ENCODE data around the gene NFE2L1. TPM values are rescaled to one million over a fixed set of nuclear protein-coding genes. Genes with fewer than 3 reads are reported as not detected.

NFE2L1 gene
- total and polyA plus RNA-seq, 12 donors = 62.0 to 432 (median 245) TPM

- Histone ChIP-seq H3K27ac (no peak overlapping the region), H3K4me3 (no peak overlapping the region), H3K9me3 (replicated peaks in 1 of 3) (no peaks in the 10 kb centered on the region), H3K4me1 (replicated peaks in 1 of 2) (peaks cover 0 to 33% of the 10 kb centered on the region in 2 donors), H3K27me3 (no peaks in the 10 kb centered on the region), H3K36me3 (replicated peaks in 1 of 2) (peaks cover 0 to 12% of the 10 kb centered on the region in 2 donors)
- DNase-seq = no peak
- TF ChIP-seq CTCF (IDR thresholded peaks at IDR 0.05) (no peak), POLR2A (IDR thresholded peaks at IDR 0.05) (no peak)
- intact Hi-C loops (cut with DNase I) = no loop called here
- WGBS, 4 donors = 74 to 81% (median 76%) methylated on average over 9 of the region's 9 CpGs
Measured at GRCh38 chr17:48110761-48111160, 62.6 kb downstream of the NFE2L1 start.

MicroRNAs encoded within 50 kb of the gene (microRNA counts, 767-probe panel; counts per million panel counts)
- 3,525 to 4,323 counts per million in 2 donors for microRNA hsa-miR-152

Small RNA genes within 50 kb of the gene (microRNA-seq; reads per million reads assigned to microRNA genes)
- gene MIR152 = 454 to 1,265 (median 900) reads per million in 3 donors

Small RNA genes within 50 kb of the gene (small RNA-seq; reads per million reads assigned to genes)
- gene AC004477.2 (0 reads per million in 2 donors), gene MIR152 (161 to 207 reads per million in 2 donors), gene RNU6-1201P (0 reads per million in 2 donors)

Other genes starting within 250 kb of the NFE2L1 start
- 1 to 10 TPM; 3.3 to 9.8 (median 5.9) TPM for gene OSBPL7, start 226.6 kb upstream of the NFE2L1 start, total RNA-seq
- gene OSBPL7, start 226.6 kb upstream of the NFE2L1 start, polyA plus RNA-seq = 10 to 100 TPM in 1 of 3 donors, 1 to 10 TPM in 2; 2.0 to 22.4 (median 7.3) TPM
- 10 to 100 TPM; 29.0 to 72.5 (median 52.6) TPM for gene MRPL10, start 216.8 kb upstream of the NFE2L1 start, total RNA-seq
- gene MRPL10, start 216.8 kb upstream of the NFE2L1 start, polyA plus RNA-seq = 10 to 100 TPM; 37.6 to 41.1 (median 38.5) TPM
- gene LRRC46, start 216.7 kb upstream of the NFE2L1 start, total RNA-seq = under 1 TPM in 6 of 9 donors, not detected in 3; 0.11 to 0.81 (median 0.28) TPM
- gene LRRC46, start 216.7 kb upstream of the NFE2L1 start, polyA plus RNA-seq = 1 to 10 TPM; 1.6 to 2.3 (median 1.9) TPM
- 10 to 100 TPM; 18.3 to 53.7 (median 38.4) TPM for gene SCRN2, start 207.1 kb upstream of the NFE2L1 start, total RNA-seq
- gene SCRN2, start 207.1 kb upstream of the NFE2L1 start, polyA plus RNA-seq = 100 to 1,000 TPM in 2 of 3 donors, 1 to 10 TPM in 1; 6.3 to 136 (median 121) TPM
- gene SP6, start 197.2 kb upstream of the NFE2L1 start, total RNA-seq = 1 to 10 TPM in 6 of 9 donors, under 1 TPM in 3; 0.06 to 3.5 (median 1.1) TPM
- 1 to 10 TPM in 1 of 3 donors, under 1 TPM in 2; 0.91 to 1.1 (median 0.97) TPM for gene SP6, start 197.2 kb upstream of the NFE2L1 start, polyA plus RNA-seq
- 10 to 100 TPM in 5 of 9 donors, 1 to 10 TPM in 4; 1.8 to 20.8 (median 11.1) TPM for gene SP2, start 152.1 kb upstream of the NFE2L1 start, total RNA-seq
- gene SP2, start 152.1 kb upstream of the NFE2L1 start, polyA plus RNA-seq = 10 to 100 TPM in 1 of 3 donors, 1 to 10 TPM in 2; 4.5 to 21.1 (median 8.0) TPM
- gene PNPO, start 106.8 kb upstream of the NFE2L1 start, total RNA-seq = 10 to 100 TPM; 20.8 to 91.5 (median 56.1) TPM
- 10 to 100 TPM; 19.7 to 36.1 (median 23.8) TPM for gene PNPO, start 106.8 kb upstream of the NFE2L1 start, polyA plus RNA-seq
- under 1 TPM in 1 of 9 donors, not detected in 8; 0.19 TPM for gene PRR15L, start 90.5 kb upstream of the NFE2L1 start, total RNA-seq
- under 1 TPM in 2 of 3 donors, not detected in 1; 0.03 to 0.24 TPM for gene PRR15L, start 90.5 kb upstream of the NFE2L1 start, polyA plus RNA-seq
- gene CDK5RAP3, start 77.2 kb upstream of the NFE2L1 start, total RNA-seq = 100 to 1,000 TPM in 5 of 9 donors, 10 to 100 TPM in 4; 42.8 to 200 (median 100) TPM
- gene CDK5RAP3, start 77.2 kb upstream of the NFE2L1 start, polyA plus RNA-seq = 100 to 1,000 TPM in 2 of 3 donors, 10 to 100 TPM in 1; 76.1 to 733 (median 478) TPM
- 10 to 100 TPM; 16.3 to 60.1 (median 39.5) TPM for gene COPZ2, start 10.6 kb upstream of the NFE2L1 start, total RNA-seq
- 10 to 100 TPM; 33.4 to 53.6 (median 47.9) TPM for gene COPZ2, start 10.6 kb upstream of the NFE2L1 start, polyA plus RNA-seq
- gene CBX1, start 53.1 kb downstream of the NFE2L1 start, total RNA-seq = 10 to 100 TPM; 28.5 to 56.3 (median 39.5) TPM
- gene CBX1, start 53.1 kb downstream of the NFE2L1 start, polyA plus RNA-seq = 10 to 100 TPM; 13.2 to 49.9 (median 28.6) TPM
- 10 to 100 TPM in 8 of 9 donors, 1 to 10 TPM in 1; 6.7 to 29.9 (median 19.0) TPM for gene SNX11, start 59.4 kb downstream of the NFE2L1 start, total RNA-seq
- gene SNX11, start 59.4 kb downstream of the NFE2L1 start, polyA plus RNA-seq = 10 to 100 TPM in 2 of 3 donors, 1 to 10 TPM in 1; 8.9 to 12.9 (median 12.9) TPM